Peyer's patch (tissue), 4 donors: ENCODE data around the gene CNTNAP5.

ENCODE experiments used
- POLR2A ChIP-seq, 2 donors: fragments of 450-650 bp; IDR thresholded peaks; one replicate each; pipeline ENCODE4 v1.5.1; 2017; ENCODE audit warnings: antibody characterized with exemption in 2 of 2, mild to moderate bottlenecking in 2 of 2, moderate library complexity in 2 of 2
- TF ChIP-seq, protein P1 (sequence below), 6 experiments: fragments of 450-650 bp in 4 of 6; fragments of 200-600 bp in 2 of 6; sonication (generic) in 1 of 6; IDR thresholded peaks; one replicate each; pipeline ENCODE4 v1.5.1; 2017 to 2019; ENCODE audit warnings: antibody characterized with exemption in 6 of 6, mild to moderate bottlenecking in 3 of 6, moderate library complexity in 1 of 6

DNA sequence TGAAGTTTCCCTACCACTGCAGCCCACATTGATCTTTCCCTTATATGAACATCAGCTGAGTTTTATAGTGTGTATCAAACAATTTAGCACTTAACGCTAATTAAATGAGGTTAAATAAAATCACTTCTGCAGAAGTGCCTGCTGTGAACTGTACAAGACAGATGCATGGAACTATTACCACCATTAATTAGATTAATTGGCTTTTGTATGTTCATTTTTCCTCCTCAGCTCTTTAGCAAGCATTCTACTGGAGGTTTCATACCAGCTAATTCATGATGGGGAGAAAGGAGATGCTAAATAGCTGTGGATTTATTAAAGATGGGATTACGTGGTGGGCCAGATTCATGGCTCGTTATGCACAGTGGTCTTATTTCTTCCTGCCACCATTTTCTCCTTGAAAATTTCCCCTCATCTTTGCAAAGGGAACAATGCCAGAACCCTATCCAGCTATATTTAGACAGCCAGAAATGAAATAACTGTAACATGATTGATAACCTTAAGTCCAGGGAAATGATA is 96.7 kb downstream of the CNTNAP5 start:
- TF ChIP-seq, protein P1, sequence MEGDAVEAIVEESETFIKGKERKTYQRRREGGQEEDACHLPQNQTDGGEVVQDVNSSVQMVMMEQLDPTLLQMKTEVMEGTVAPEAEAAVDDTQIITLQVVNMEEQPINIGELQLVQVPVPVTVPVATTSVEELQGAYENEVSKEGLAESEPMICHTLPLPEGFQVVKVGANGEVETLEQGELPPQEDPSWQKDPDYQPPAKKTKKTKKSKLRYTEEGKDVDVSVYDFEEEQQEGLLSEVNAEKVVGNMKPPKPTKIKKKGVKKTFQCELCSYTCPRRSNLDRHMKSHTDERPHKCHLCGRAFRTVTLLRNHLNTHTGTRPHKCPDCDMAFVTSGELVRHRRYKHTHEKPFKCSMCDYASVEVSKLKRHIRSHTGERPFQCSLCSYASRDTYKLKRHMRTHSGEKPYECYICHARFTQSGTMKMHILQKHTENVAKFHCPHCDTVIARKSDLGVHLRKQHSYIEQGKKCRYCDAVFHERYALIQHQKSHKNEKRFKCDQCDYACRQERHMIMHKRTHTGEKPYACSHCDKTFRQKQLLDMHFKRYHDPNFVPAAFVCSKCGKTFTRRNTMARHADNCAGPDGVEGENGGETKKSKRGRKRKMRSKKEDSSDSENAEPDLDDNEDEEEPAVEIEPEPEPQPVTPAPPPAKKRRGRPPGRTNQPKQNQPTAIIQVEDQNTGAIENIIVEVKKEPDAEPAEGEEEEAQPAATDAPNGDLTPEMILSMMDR (IDR thresholded peaks at IDR 0.05): no peak
- TF ChIP-seq POLR2A (IDR thresholded peaks at IDR 0.05): no peak
